ENCODE data around the gene FRY. TPM values are rescaled to one million over a fixed set of nuclear protein-coding genes. Genes with fewer than 3 reads are reported as not detected.

The FRY gene
- total RNA-seq, 2 donors from 2014 or later, result 122 to 165 TPM

DNA sequence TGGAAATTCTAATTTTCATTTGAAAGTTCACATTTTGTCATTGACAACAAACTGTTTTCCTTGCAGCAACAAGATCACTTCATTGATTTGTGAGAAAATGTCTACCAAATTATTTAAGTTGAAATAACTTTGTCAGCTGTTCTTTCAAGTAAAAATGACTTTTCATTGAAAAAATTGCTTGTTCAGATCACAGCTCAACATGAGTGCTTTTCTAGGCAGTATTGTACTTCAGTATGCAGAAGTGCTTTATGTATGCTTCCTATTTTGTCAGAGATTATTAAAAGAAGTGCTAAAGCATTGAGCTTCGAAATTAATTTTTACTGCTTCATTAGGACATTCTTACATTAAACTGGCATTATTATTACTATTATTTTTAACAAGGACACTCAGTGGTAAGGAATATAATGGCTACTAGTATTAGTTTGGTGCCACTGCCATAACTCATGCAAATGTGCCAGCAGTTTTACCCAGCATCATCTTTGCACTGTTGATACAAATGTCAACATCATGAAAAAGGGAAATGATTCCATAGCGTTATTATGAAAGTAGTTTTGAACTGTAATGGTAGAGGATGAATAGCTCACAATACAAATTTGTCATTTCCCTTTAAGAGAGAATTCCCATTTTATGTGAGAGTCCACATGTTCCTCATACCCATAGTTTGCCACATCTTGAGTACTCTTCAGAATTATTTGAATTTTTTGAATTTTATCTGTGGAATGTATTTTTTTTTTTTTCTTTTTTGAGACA, 286.3 kb downstream of the FRY start:
- DNase-seq (ENCODE audit: low spot score) (no peak), ATAC-seq (ENCODE audit: insufficient number of reproducible peaks, low FRiP score, low read depth) (no peak)
- TF ChIP-seq, protein P1, sequence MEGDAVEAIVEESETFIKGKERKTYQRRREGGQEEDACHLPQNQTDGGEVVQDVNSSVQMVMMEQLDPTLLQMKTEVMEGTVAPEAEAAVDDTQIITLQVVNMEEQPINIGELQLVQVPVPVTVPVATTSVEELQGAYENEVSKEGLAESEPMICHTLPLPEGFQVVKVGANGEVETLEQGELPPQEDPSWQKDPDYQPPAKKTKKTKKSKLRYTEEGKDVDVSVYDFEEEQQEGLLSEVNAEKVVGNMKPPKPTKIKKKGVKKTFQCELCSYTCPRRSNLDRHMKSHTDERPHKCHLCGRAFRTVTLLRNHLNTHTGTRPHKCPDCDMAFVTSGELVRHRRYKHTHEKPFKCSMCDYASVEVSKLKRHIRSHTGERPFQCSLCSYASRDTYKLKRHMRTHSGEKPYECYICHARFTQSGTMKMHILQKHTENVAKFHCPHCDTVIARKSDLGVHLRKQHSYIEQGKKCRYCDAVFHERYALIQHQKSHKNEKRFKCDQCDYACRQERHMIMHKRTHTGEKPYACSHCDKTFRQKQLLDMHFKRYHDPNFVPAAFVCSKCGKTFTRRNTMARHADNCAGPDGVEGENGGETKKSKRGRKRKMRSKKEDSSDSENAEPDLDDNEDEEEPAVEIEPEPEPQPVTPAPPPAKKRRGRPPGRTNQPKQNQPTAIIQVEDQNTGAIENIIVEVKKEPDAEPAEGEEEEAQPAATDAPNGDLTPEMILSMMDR (IDR thresholded peaks at IDR 0.05), result no peak
- H3K36me3 ChIP-seq, result no peaks in the 10 kb centered on the region
- no peak overlapping the region for H3K27ac ChIP-seq
- H3K4me3 ChIP-seq, result no peak overlapping the region
- no peaks in the 10 kb centered on the region for H3K27me3 ChIP-seq (replicated peaks; ENCODE audit: insufficient read depth)
- no peaks in the 10 kb centered on the region for H3K9me3 ChIP-seq
- peaks cover 0 to 11% of the 10 kb centered on the region in 2 donors for H3K4me1 ChIP-seq (ENCODE audit: control insufficient read depth in 1 of 2, low read depth in 2 of 2)

DNA sequence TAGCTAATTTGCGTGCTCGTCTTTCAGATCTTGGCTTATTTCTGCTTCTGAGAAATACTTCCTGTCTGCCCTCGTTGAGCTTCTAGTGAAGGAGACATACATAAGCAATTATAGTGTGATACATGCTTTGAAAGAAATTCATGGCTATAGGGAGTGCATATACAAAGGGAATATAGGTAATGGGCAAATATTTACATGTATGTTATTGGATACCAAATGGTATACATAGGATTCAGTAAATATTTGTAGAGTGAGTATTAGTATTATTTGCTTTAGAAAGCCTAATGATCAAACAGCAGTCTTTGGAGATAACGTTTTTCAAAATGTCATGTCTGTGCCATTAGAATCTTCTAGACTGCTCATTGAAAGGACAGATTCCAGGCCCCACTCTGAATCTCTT, 289.0 kb downstream of the FRY start:
- Histone ChIP-seq H3K9me3 (no peaks in the 10 kb centered on the region), H3K4me3 (no peak overlapping the region), H3K4me1 (ENCODE audit: control insufficient read depth in 1 of 2, low read depth in 2 of 2) (peaks cover 6 to 22% of the 10 kb centered on the region in 2 donors), H3K36me3 (no peaks in the 10 kb centered on the region), H3K27me3 (replicated peaks; ENCODE audit: insufficient read depth) (no peaks in the 10 kb centered on the region), H3K27ac (no peak overlapping the region)
- ATAC-seq (ENCODE audit: insufficient number of reproducible peaks, low FRiP score, low read depth), result no peak
- no peak for DNase-seq (ENCODE audit: low spot score)
- TF ChIP-seq, protein P1 (IDR thresholded peaks at IDR 0.05), result no peak

DNA sequence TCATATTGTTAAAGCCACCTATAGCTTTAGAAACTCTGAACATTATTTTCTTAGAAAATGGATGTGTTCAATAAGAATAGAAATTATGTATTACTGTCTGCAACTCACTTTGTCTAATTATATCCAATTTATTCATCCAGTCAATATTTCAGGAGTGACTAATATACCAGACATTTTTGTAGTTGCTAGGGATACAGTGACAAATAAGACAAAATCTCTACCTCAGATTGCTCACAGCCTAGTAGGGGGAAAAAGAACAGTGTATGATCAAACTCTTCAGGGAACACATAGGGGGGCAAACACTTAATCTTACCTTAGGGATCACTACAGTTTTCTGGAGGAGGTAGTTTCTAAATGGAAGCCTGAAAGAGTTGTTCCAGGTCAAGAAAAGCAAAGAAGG, 292.3 kb downstream of the FRY start:
- DNase-seq (ENCODE audit: low spot score) (no peak), ATAC-seq (ENCODE audit: insufficient number of reproducible peaks, low FRiP score, low read depth) (peak; percentile 92)
- TF ChIP-seq, protein P1 (IDR thresholded peaks at IDR 0.05), result no peak
- Histone ChIP-seq H3K27me3 (replicated peaks; ENCODE audit: insufficient read depth) (no peaks in the 10 kb centered on the region), H3K27ac (peak overlapping the region; percentile 56 to 69), H3K36me3 (no peaks in the 10 kb centered on the region), H3K4me3 (no peak overlapping the region), H3K4me1 (ENCODE audit: control insufficient read depth in 1 of 2, low read depth in 2 of 2) (peaks cover 6 to 16% of the 10 kb centered on the region in 2 donors), H3K9me3 (no peaks in the 10 kb centered on the region)

DNA sequence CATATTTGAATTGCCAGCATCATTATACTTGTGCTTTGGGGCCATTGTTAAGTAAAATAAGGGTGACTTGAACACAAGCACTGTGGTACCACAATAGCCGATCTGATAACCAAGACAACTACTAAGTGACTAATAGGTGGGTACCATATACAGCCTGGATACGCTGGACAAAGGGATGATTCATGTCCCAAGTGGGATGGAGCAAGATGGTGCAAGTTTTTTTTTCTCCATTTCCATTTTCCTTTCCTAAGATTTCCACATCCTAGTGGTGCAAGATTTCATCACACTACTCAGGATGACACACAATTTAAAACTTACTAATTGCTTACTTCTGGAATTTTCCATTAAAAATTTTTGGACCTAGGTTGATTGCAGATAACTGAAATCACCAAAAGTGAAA, 298.9 kb downstream of the FRY start:
- H3K4me1 ChIP-seq (ENCODE audit: control insufficient read depth in 1 of 2, low read depth in 2 of 2), result no peaks in the 10 kb centered on the region
- DNase-seq (ENCODE audit: low spot score) (no peak), ATAC-seq (ENCODE audit: insufficient number of reproducible peaks, low FRiP score, low read depth) (no peak)
- H3K27ac ChIP-seq, result no peak overlapping the region
- TF ChIP-seq, protein P1 (IDR thresholded peaks at IDR 0.05), result no peak
- no peak overlapping the region for H3K4me3 ChIP-seq
- no peaks in the 10 kb centered on the region for H3K9me3 ChIP-seq
- no peaks in the 10 kb centered on the region for H3K27me3 ChIP-seq (replicated peaks; ENCODE audit: insufficient read depth)
- no peaks in the 10 kb centered on the region for H3K36me3 ChIP-seq

DNA sequence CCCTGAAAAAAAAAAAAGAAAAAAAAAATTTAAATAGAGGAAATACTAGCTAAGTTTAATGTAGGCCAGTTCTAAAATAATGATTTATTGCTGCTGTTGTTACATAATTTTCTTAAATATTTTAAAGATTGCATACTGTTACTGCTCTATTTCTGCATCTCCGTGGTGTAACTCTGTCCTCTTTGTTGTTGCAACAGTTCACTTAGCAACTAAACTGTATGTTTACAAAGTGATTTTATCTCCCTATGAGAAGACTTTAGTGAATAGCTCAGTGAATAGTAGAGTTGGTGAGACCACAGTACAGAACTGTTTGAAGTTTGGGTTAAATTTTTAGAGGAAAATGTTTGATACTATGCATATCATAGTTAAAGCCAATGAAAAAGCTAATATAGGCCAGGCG, 303.1 kb downstream of the FRY start:
- DNase-seq (ENCODE audit: low spot score) (no peak), ATAC-seq (ENCODE audit: insufficient number of reproducible peaks, low FRiP score, low read depth) (no peak)
- no peaks in the 10 kb centered on the region for H3K27me3 ChIP-seq (replicated peaks; ENCODE audit: insufficient read depth)
- H3K4me3 ChIP-seq, result no peak overlapping the region
- H3K9me3 ChIP-seq, result no peaks in the 10 kb centered on the region
- no peak overlapping the region for H3K27ac ChIP-seq
- no peaks in the 10 kb centered on the region for H3K4me1 ChIP-seq (ENCODE audit: control insufficient read depth in 1 of 2, low read depth in 2 of 2)
- TF ChIP-seq, protein P1 (IDR thresholded peaks at IDR 0.05), result no peak
- no peaks in the 10 kb centered on the region for H3K36me3 ChIP-seq
